GM12874 (cell line): ENCODE results near the gene SCAI.

Source experiments
- CTCF ChIP-seq: IDR thresholded peaks from 2 replicates; pipeline ENCODE4 v1.5.1; 2011; ENCODE audit warnings: low read depth, mild to moderate bottlenecking, control low read depth, low read length, moderate library complexity; ENCODE audit not compliant: insufficient read depth

The SCAI gene

GRCh38 chr9:125049212-125050049, 93.9 kb downstream of the SCAI start:
- no peak for TF ChIP-seq CTCF

DNA sequence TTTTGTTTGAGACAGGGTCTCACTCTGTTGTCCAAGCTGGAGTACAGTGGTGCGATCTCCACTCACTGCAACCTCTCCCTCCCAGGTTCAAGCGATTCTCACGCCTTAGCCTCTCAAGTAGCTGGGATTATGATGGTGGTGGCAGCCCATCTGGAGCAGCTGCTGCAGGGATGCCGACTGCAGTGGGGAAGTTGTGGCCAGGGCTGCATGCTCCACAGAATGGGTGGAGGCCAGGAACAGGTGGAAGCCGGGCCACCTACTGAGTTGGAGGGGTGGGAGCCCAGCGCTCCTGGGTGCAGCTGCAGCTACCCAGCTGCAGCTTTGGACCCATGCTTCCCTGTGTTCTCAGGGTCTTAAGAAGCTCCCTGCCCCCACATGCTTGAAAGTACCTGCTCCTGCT, 99.7 kb downstream of the SCAI start:
- no peak for TF ChIP-seq CTCF

DNA sequence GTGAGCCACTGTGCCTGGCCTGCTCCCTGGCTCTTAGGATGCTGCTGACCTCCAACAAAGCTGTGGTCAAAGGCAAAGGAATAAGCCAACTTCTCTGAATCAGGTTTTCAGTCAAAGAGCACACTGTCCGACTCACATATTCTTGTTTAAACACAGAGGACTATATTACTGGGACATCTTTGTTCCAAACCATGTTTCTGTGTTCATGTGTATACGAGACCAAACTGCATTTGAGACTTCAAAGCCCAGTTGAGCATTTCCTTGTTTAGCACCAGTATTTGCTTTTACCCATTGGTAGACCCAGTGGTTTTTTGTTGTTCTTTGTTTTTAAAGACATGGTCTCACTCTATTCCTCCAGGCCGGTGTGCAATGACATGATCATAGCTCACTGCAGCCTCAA, 100.2 kb downstream of the SCAI start:
- no peak for TF ChIP-seq CTCF

GRCh38 chr9:125038166-125038565, 105.2 kb downstream of the SCAI start:
- TF ChIP-seq CTCF, result no peak

DNA sequence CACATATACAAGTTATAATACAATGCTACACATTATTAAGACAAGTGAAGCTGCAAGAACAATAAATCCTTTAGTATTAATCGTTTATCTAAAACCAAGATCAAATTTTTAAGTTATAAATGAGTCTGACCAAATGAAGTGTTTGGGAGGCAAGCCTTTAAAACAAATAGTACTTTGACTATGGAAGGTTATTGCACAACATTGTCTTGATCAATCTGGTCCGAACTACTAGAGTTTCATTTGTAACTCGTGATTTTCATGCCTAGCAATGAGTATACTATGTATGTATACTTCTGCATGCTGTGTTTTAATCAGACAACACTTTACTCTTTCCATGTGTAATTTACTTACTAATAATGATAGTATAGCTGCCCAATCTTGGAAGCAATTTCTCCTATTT, 115.3 kb downstream of the SCAI start:
- TF ChIP-seq CTCF, result no peak

DNA sequence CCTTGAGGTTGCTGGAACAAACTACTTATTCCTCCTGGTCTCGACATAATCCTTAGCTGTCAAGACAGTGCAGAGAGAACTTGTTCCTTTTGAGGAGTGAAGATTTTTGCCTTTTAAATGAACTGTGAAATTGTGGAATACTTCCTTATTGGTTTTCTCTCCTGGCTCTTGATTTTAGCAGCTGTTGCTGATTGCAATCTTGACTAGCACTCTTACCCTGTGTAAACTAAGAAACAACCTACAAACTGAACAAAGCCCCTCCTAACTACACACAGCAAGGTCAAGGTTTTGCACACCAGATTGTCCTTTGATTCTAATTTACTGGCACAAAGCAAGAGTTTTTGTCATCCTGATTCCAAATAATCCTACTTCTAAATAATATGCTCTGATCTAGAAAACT, 118.4 kb downstream of the SCAI start:
- no peak for TF ChIP-seq CTCF

GRCh38 chr9:125021069-125021468, 122.3 kb downstream of the SCAI start:
- TF ChIP-seq CTCF, result no peak

- no peak for TF ChIP-seq CTCF
Measured at GRCh38 chr9:125008599-125008998, 134.7 kb downstream of the SCAI start.
